ENCODE results near the gene POLE3.
"Not testable (repeated sequence)": the region's sequence is repeated elsewhere in the genome, so short reads cannot be mapped to it uniquely, and the experiment has no call there.

GRCh38 chr9:113406353-113406752 is 4.1 kb downstream of the POLE3 start:
- not testable (repeated sequence) for TF ChIP-seq EZH2 (IDR thresholded peaks at IDR 0.05; ENCODE audit: borderline replicate concordance, low read depth, low read length, severe bottlenecking); POLR2A (IDR thresholded peaks at IDR 0.05; ENCODE audit: low read depth, low read length); CTCF (IDR thresholded peaks at IDR 0.05; ENCODE audit: extremely low read depth in 1 of 2, insufficient read depth in 1 of 2, low read depth in 1 of 2, low read length in 2 of 2)
